Neutrophil (primary cell): Measurements from ENCODE around the gene RHEB.

Source experiments
- H3K27ac ChIP-seq: fragments of 200-600 bp; sonication (generic); 2 replicates; pipeline ENCODE4 v1.5.1; 2016; ENCODE audit warnings: mild to moderate bottlenecking, moderate library complexity
- H3K27me3 ChIP-seq: fragments of 200-600 bp; sonication (generic); 2 replicates; pipeline ENCODE4 v1.6.0; 2016; ENCODE audit warnings: mild to moderate bottlenecking
- H3K36me3 ChIP-seq: fragments of 200-600 bp; sonication (generic); 2 replicates; pipeline ENCODE4 v1.5.1; 2017
- H3K4me1 ChIP-seq, 2 experiments: fragments of 200-600 bp in 1 of 2; sonication (generic) in 1 of 2; 1 replicate in 1 of 2; 2 replicates in 1 of 2; pipeline versions ENCODE4 v1.5.1 to v1.6.1; 2013 to 2016; ENCODE audit warnings: low read depth in 1 of 2, low read length in 1 of 2, mild to moderate bottlenecking in 1 of 2, moderate library complexity in 1 of 2; ENCODE audit not compliant: control insufficient read depth in 1 of 2, insufficient read depth in 1 of 2
- H3K4me3 ChIP-seq, 2 experiments: fragments of 200-600 bp in 1 of 2; sonication (generic) in 1 of 2; 1 replicate in 1 of 2; 2 replicates in 1 of 2; pipeline ENCODE4 v1.5.1; 2013 to 2016; ENCODE audit warnings: low read depth in 1 of 2, low read length in 1 of 2, mild to moderate bottlenecking in 1 of 2, moderate library complexity in 1 of 2
- H3K9me3 ChIP-seq: fragments of 200-600 bp; sonication (generic); 2 replicates; pipeline ENCODE4 v1.5.1; 2016
- TF ChIP-seq, protein P1 (sequence below): fragments of 200-600 bp; sonication (generic); IDR thresholded peaks from 2 replicates; pipeline ENCODE4 v1.5.1; 2016; ENCODE audit warnings: antibody characterized with exemption

Gene RHEB

DNA sequence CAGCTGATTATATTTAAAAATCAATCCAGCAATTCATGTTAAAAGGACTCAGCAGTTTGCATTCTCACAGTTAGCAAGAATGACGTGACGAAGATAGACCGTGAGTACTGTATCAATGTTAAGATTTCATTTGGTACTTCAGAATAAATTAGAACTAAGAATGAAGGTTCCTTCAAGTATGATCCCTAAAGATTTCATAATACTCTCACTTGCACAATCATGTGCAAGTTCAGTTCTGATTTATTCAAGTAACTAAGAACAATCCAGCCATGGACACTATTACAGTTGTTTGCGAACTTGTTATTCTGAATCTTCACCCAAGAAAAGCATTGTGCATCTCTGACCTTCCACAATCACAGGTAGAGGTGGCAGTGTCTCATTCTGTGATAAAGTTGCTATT, 7.7 kb downstream of the RHEB start:
- TF ChIP-seq, protein P1, sequence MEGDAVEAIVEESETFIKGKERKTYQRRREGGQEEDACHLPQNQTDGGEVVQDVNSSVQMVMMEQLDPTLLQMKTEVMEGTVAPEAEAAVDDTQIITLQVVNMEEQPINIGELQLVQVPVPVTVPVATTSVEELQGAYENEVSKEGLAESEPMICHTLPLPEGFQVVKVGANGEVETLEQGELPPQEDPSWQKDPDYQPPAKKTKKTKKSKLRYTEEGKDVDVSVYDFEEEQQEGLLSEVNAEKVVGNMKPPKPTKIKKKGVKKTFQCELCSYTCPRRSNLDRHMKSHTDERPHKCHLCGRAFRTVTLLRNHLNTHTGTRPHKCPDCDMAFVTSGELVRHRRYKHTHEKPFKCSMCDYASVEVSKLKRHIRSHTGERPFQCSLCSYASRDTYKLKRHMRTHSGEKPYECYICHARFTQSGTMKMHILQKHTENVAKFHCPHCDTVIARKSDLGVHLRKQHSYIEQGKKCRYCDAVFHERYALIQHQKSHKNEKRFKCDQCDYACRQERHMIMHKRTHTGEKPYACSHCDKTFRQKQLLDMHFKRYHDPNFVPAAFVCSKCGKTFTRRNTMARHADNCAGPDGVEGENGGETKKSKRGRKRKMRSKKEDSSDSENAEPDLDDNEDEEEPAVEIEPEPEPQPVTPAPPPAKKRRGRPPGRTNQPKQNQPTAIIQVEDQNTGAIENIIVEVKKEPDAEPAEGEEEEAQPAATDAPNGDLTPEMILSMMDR = no peak
- no peaks in the 10 kb centered on the region for H3K36me3 ChIP-seq
- no peaks in the 10 kb centered on the region for H3K27me3 ChIP-seq
- H3K4me1 ChIP-seq = peaks cover 6 to 18% of the 10 kb centered on the region in 2 experiments
- H3K4me3 ChIP-seq = no peak overlapping the region
- no peak overlapping the region for H3K27ac ChIP-seq
- H3K9me3 ChIP-seq = no peaks in the 10 kb centered on the region

DNA sequence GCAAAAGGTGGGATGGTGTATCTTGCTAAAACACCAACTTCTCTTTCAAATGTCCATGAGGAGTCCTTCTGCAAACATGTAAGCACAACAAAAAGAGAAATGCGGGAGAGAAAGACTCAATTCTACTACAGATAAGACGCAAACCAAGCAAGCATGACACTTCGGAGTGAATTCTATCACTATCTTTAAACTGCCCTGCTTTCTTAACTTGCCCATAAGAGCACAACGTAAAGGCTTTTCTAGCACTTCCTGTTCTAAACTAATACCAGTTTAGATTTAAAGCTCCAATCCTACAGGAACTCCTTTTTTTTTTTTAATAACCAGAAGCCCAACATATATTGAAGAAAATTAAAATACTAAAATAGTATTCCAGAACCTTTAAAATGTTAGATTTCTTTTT, 8.4 kb downstream of the RHEB start:
- Histone ChIP-seq H3K27me3 (no peaks in the 10 kb centered on the region), H3K9me3 (no peaks in the 10 kb centered on the region), H3K4me1 (peaks cover 6 to 18% of the 10 kb centered on the region in 2 experiments), H3K36me3 (no peaks in the 10 kb centered on the region), H3K27ac (no peak overlapping the region), H3K4me3 (no peak overlapping the region)
- TF ChIP-seq, protein P1 = no peak

DNA sequence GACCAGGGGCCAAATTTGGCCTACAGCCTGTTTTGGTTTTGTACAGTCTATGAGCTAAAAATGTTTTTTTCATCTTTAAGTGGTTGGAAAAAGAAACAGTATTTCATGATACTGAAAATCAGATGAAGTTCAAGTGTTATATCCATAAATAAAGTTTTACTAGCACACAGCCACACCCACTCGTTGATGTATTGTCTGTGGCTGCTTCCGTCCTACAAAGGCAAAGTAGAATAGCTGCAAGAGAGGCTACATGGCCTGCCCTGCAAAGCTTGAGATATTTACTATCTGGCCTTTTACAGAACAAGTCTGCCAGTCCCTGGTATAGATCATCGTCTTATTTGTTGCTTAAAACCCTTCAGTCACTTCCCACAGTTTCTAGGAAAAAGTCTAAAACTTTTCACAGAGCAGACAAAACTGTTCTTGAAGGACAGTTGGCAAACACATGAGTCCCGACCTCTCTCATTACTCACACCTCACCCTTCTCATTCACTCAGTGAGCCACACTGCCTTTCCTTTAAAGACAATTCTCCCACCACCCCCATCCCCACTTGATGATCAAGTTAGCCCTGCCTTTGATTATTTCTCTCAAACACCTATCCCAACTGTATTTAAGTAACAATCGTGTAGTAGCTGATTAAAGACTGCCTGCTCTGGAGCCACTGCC, 9.9 kb downstream of the RHEB start:
- Histone ChIP-seq H3K9me3 (no peaks in the 10 kb centered on the region), H3K27ac (no peak overlapping the region), H3K36me3 (no peaks in the 10 kb centered on the region), H3K4me3 (no peak overlapping the region), H3K4me1 (peaks cover 0 to 6% of the 10 kb centered on the region in 2 experiments), H3K27me3 (no peaks in the 10 kb centered on the region)
- TF ChIP-seq, protein P1 = no peak

DNA sequence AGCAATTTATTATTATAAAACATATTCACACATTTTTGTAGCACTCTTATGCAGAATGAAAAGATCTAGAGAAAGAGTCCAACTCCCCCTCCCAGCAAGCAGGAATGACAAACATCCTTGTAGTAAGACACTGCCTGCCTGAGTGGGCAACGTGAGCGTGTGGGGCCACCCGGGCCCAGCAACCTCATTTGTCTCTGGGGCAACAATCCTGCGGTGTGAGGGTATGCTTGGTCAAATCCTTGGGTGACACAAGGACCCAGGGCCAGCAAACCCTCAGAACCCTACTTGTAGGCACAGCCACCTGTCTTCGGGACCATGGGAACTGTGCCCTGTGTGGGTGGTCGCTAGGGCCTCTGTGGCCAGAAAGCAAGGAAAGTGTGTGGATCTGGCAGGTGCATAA, 10.7 kb downstream of the RHEB start:
- peaks cover 7 to 11% of the 10 kb centered on the region in 2 experiments for H3K4me1 ChIP-seq
- TF ChIP-seq, protein P1 = no peak
- no peaks in the 10 kb centered on the region for H3K27me3 ChIP-seq
- no peak overlapping the region for H3K27ac ChIP-seq
- no peaks in the 10 kb centered on the region for H3K9me3 ChIP-seq
- H3K4me3 ChIP-seq = no peak overlapping the region
- H3K36me3 ChIP-seq = no peaks in the 10 kb centered on the region

DNA sequence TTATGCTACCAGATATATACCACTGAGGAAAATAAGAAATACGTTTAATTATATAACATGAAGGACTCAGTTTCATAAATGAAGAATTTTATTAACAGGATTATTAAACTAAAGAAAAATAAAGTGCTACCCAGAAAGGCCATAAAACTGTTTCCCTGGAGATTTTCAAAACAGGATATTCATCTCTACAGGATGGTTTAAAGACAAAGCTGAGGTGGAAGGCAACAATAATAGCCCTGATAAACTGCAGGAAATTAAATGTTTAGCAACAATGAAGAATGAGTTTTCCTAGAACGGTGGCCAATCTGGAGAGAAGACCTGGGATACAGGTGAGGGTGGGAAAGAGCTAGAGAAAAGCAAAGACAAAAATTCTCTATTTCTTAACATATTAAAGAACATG, 11.9 kb downstream of the RHEB start:
- Histone ChIP-seq H3K27ac (no peak overlapping the region), H3K36me3 (no peaks in the 10 kb centered on the region), H3K4me3 (no peak overlapping the region), H3K27me3 (no peaks in the 10 kb centered on the region), H3K4me1 (peaks cover 15 to 19% of the 10 kb centered on the region in 2 experiments), H3K9me3 (no peaks in the 10 kb centered on the region)
- TF ChIP-seq, protein P1 = no peak
